ENCODE measurements around the gene SPPL2B.

DNA sequence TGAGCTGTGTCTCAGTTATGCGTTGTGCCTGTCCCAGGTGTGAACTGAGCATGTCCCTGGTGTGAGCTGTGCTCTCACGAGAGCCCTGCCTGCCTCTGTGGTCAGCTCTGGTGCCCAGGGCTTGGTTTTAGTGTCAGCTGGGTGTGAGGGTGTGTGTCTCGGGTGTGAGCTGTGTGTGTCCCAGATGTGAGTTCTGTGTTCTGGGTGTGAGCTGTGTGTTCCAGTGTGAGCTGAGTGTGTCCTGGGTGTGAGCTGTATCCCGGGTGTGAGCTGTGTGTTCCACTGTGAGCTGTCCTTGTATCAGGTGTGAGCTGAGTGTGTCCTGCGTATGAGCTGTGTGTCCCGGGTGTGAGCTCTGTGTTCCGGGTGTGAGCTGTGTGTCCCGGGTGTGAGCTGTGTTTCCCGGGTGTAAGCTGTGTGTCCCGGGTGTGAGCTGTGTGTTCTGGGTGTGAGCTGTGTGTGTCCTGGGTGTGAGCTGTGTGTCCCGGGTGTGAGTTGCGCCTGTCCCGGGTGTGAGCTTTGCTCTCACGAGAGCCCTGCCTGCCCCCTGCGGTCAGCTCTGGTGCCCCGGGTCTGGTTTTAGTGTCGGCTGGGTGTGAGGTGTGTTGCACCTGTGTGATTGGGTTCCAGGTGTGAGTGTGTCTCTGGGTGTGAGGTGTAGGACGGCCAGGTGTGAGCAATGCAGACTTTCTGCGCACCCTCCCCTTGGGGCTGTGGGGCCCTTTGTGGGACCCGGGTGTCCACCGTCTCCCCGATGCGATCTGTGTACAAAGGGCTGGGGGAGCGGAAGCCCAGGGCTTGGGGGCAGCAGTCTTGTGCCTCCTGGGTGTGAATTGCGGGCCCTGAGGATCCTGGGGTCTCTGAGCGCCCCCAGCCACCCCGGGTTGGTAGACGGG lies 39.4 kb upstream of the SPPL2B start:
- TF ChIP-seq, protein P1, sequence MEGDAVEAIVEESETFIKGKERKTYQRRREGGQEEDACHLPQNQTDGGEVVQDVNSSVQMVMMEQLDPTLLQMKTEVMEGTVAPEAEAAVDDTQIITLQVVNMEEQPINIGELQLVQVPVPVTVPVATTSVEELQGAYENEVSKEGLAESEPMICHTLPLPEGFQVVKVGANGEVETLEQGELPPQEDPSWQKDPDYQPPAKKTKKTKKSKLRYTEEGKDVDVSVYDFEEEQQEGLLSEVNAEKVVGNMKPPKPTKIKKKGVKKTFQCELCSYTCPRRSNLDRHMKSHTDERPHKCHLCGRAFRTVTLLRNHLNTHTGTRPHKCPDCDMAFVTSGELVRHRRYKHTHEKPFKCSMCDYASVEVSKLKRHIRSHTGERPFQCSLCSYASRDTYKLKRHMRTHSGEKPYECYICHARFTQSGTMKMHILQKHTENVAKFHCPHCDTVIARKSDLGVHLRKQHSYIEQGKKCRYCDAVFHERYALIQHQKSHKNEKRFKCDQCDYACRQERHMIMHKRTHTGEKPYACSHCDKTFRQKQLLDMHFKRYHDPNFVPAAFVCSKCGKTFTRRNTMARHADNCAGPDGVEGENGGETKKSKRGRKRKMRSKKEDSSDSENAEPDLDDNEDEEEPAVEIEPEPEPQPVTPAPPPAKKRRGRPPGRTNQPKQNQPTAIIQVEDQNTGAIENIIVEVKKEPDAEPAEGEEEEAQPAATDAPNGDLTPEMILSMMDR (IDR thresholded peaks at IDR 0.05), result no peak
- TF ChIP-seq, protein P2, sequence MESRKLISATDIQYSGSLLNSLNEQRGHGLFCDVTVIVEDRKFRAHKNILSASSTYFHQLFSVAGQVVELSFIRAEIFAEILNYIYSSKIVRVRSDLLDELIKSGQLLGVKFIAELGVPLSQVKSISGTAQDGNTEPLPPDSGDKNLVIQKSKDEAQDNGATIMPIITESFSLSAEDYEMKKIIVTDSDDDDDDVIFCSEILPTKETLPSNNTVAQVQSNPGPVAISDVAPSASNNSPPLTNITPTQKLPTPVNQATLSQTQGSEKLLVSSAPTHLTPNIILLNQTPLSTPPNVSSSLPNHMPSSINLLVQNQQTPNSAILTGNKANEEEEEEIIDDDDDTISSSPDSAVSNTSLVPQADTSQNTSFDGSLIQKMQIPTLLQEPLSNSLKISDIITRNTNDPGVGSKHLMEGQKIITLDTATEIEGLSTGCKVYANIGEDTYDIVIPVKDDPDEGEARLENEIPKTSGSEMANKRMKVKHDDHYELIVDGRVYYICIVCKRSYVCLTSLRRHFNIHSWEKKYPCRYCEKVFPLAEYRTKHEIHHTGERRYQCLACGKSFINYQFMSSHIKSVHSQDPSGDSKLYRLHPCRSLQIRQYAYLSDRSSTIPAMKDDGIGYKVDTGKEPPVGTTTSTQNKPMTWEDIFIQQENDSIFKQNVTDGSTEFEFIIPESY (IDR thresholded peaks at IDR 0.05; ENCODE audit: borderline replicate concordance, low read depth), result no peak
- no peak for TF ChIP-seq SIN3A (IDR thresholded peaks at IDR 0.05; ENCODE audit: borderline replicate concordance, low read depth, low read length)
- TF ChIP-seq, protein P3, sequence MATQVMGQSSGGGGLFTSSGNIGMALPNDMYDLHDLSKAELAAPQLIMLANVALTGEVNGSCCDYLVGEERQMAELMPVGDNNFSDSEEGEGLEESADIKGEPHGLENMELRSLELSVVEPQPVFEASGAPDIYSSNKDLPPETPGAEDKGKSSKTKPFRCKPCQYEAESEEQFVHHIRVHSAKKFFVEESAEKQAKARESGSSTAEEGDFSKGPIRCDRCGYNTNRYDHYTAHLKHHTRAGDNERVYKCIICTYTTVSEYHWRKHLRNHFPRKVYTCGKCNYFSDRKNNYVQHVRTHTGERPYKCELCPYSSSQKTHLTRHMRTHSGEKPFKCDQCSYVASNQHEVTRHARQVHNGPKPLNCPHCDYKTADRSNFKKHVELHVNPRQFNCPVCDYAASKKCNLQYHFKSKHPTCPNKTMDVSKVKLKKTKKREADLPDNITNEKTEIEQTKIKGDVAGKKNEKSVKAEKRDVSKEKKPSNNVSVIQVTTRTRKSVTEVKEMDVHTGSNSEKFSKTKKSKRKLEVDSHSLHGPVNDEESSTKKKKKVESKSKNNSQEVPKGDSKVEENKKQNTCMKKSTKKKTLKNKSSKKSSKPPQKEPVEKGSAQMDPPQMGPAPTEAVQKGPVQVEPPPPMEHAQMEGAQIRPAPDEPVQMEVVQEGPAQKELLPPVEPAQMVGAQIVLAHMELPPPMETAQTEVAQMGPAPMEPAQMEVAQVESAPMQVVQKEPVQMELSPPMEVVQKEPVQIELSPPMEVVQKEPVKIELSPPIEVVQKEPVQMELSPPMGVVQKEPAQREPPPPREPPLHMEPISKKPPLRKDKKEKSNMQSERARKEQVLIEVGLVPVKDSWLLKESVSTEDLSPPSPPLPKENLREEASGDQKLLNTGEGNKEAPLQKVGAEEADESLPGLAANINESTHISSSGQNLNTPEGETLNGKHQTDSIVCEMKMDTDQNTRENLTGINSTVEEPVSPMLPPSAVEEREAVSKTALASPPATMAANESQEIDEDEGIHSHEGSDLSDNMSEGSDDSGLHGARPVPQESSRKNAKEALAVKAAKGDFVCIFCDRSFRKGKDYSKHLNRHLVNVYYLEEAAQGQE (IDR thresholded peaks at IDR 0.05; ENCODE audit: low read depth, low read length), result no peak
- TF ChIP-seq, protein P4, sequence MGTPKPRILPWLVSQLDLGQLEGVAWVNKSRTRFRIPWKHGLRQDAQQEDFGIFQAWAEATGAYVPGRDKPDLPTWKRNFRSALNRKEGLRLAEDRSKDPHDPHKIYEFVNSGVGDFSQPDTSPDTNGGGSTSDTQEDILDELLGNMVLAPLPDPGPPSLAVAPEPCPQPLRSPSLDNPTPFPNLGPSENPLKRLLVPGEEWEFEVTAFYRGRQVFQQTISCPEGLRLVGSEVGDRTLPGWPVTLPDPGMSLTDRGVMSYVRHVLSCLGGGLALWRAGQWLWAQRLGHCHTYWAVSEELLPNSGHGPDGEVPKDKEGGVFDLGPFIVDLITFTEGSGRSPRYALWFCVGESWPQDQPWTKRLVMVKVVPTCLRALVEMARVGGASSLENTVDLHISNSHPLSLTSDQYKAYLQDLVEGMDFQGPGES (IDR thresholded peaks at IDR 0.05; ENCODE audit: low read depth, low read length), result no peak
- no peak for TF ChIP-seq EZH2phosphoT487 (IDR thresholded peaks at IDR 0.05; ENCODE audit: borderline replicate concordance, low read depth)
- no peak for TF ChIP-seq FOSL2 (IDR thresholded peaks at IDR 0.05; ENCODE audit: borderline replicate concordance, low read depth)
